IPS-18c (cell line): Measurements from ENCODE around the gene FLT1.

ENCODE experiments used
- H3K4me3 ChIP-seq: 2 replicates; pipeline ENCODE4 v1.7.0; 2013; ENCODE audit warnings: low read depth, mild to moderate bottlenecking, low read length, moderate library complexity; ENCODE audit not compliant: insufficient read depth
- H3K9me3 ChIP-seq: one replicate; pipeline ENCODE4 v1.6.1; 2013; ENCODE audit warnings: mild to moderate bottlenecking, low read length, moderate library complexity; ENCODE audit not compliant: control insufficient read depth, insufficient read depth

Gene FLT1

DNA sequence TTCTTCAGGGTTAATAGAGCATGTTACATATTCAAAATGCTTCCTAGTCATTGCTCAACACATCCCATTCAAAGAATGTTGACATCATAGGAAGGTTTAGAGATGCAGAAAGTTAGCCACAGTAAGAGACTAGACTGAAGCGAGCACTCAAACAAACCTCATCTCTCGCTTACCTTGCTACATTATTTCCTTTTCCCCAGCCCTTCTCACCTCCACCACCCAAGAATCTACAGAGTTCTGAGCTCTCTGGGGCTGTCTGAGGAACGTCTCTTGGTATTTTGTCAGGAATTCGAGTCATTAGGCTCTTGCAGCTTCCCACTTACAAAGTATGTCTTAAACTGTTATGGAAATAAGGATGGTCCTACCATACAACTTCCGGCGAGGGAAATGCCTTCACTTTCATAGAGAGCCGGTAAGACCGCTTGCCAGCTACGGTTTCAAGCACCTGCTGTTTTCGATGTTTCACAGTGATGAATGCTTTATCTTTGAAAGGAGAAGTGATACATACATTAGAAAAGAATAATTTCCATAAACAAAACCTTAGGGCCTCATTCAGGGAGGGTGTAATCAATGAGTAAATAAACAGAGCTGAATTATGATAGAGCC lies 65.1 kb downstream of the FLT1 start:
- Histone ChIP-seq H3K4me3 (no peak overlapping the region), H3K9me3 (no peaks in the 10 kb centered on the region)

DNA sequence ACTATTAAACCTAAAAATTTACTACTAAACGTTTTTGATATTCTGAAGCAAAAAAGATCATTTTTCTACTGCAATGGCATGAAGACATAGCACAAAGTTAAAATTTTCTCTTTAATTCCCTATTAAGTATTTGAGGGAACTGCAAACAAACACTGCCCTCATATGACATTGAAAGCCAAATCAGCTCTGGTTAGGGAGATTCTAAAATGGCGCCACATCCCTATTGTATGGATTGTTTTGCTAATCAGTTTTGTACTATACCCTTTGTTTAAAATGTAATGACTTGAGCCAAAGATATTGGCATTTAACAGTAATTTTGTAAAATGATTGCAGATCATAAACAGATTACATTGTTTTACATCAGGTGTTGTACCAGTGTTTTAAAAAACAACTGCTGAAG lies 65.8 kb downstream of the FLT1 start:
- Histone ChIP-seq H3K9me3 (no peaks in the 10 kb centered on the region), H3K4me3 (no peak overlapping the region)

DNA sequence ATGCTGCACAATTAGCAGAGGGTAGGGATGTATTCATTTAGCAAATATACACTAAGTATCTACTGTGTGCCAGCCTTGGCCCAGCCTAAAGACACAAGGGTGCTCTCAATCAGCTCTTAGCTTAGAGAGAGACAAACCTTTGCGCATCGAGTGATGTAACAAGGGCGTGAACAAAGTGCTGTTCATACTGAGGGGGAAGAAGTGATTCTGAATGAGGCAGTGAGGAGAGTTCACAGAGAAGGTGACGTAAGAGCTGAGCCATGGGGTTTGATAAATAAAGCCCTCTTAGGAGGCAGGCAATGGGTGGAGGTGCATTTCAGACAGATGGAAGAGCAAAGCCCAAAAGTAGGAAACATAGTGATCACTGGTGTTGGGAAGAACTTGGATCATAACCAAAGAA lies 68.5 kb downstream of the FLT1 start:
- no peak overlapping the region for H3K4me3 ChIP-seq
- no peaks in the 10 kb centered on the region for H3K9me3 ChIP-seq

DNA sequence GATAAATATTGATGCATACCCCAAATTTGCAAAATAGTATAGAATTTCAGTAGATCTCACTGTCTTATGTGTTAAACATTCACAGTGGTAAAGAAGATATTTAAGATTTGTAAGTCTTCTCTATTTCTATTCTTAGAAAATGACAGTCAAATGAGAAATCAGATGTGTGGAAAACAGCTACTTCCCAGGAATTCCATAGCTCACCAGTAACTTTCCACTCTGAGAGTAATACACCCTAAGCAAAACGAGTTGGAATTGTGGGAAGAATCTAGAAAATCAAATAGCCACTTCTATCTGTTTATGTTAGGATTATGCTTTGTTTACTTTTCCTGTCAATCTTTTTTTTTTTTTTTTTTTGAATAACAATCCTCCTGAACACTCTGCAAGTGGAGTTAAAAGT lies 69.1 kb downstream of the FLT1 start:
- no peaks in the 10 kb centered on the region for H3K9me3 ChIP-seq
- no peak overlapping the region for H3K4me3 ChIP-seq

DNA sequence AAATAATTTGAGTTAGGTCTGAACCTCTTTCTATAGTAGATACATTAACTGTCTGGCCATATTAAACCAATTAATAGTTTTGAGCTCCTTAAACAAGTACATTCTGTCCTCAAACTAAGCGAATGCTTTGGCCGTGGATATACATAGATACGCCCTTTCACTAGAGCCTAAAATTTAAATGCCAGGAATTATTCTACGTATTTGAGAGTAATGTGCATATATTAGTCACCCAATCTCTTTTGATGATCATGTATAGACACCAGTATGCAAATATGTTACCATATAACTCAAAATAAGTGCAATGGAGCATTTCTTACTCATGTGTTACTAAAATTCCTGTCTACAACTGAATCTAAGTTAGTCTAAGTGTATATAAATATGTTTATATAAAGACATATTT lies 70.4 kb downstream of the FLT1 start:
- H3K4me3 ChIP-seq = no peak overlapping the region
- H3K9me3 ChIP-seq = no peaks in the 10 kb centered on the region

DNA sequence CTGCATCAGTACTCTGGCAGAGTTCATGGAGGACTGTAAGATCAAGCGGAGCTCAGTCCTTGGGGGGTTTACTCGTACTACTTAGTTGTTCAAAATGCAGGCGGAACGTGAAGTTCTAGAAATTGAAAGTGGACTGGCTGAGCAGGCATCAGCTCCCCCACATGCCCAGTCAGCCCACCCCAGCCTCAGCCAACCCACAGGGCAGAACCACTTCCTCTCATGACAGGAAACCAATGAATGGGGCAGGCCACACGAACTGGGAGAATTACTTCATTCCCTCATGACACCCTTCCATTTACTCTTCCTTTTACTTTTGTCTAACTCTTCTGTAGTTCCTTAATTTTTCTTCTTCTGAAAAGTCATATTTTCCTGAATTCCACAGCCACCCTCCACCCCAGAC lies 71.9 kb downstream of the FLT1 start:
- Histone ChIP-seq H3K4me3 (no peak overlapping the region), H3K9me3 (no peaks in the 10 kb centered on the region)

DNA sequence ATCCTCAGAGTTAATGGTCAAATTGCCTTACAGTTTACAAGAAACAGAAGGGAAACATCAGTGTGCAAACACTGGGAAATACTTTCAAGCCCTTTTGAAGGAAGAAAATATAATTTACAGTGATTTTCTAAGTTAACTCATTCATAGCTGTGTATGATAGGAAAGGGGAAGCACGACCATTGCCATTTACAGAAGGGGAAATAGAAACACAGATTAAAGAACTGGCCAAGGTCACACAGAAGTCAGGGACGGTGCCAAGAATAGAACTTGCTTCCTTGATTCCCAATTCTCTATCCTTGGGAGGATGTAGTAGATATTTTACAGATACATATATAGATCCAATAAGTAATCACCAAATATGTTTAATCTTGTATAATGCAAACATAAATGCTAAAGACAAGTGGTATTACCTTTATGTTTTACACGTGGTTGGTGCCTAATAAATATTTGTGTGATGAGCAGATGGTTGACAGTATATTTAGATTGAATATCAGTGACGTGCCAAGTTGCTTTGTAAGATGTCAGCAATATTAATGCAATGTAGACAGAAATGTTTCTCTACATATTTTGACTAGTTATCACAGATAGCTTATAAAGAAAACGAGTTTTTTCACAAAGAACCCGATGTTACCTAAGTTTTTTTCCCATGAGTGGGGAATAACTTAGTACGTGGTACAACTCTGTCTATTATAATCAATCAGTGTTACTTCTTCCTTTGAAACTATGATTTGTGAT lies 73.1 kb downstream of the FLT1 start:
- Histone ChIP-seq H3K9me3 (no peaks in the 10 kb centered on the region), H3K4me3 (no peak overlapping the region)

DNA sequence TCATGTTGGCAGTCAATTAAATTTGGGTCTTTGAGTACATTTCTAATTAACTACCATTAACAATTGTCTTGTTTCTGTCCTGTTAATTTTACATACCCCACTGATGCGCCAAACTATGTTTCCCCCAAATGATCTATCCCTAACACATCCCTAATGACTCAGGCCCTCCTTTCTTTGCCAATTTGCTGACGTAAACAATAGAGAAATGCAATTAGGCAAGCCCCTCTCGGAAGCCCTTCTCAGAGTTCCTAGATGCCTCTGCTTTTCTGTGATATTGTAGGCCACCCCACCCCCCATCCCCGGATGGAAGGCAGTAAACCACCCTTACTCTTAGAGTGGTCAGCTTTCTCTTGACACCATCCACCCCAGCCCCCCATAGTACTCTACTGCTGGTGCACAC lies 74.2 kb downstream of the FLT1 start:
- Histone ChIP-seq H3K9me3 (no peaks in the 10 kb centered on the region), H3K4me3 (no peak overlapping the region)

DNA sequence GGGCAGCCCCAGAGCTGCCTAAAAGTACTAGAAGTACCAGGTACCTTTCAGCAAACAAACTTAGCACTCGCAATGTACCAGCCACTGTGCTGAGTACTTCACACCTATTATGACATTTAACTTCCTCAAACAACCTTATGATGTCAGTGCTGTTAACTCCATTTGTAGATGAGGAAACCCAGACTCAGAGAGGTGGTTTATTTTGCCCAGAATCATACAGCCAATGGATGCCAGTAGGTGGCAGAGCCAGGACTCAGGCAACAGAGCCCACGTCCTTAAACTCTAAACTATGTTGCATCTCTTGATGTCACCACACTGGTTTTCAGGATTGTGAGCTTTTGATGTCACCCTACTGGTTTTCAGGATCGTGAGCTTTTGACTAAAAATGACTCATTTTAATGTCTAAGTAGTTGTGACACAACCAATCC lies 78.9 kb downstream of the FLT1 start:
- Histone ChIP-seq H3K9me3 (no peaks in the 10 kb centered on the region), H3K4me3 (no peak overlapping the region)

DNA sequence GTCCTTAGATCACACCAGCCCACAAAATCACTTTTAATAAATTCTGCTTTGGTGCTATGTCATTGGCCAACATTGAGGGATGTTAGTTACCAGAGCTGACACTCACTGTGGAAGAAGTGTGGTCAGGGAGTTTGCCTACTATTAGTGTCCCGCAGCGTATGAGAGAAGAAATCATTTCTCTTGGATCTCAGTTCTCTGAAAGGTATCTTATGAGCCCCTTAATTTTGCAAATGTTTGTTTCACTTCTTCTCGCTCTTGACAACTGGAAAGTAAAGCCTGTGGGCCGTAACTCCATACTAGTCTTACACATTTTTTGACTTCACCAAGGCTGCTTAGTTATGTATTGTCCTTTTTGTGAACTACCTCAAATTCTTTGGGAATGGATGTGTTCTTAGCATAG lies 80.9 kb downstream of the FLT1 start:
- Histone ChIP-seq H3K9me3 (no peaks in the 10 kb centered on the region), H3K4me3 (no peak overlapping the region)

DNA sequence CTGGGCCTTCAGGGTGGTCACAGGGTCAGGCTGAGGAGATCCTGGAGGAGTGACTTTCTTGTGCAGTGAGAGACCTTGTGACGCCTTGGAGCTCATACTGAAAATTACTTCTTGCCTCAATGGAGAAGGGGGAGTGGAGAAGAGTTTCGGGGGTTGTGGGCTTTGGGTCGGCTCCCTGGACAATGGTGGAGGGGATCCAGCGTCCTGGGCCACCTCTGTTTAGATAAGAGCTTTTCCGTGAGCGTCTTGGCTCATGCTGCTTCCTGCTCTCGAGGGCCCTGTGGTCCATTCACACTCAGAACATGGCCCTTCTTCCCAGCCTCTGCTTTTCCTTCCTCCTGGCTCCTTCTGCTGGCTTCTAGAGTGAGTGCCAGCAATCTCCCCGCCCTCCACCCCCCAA lies 81.9 kb downstream of the FLT1 start:
- no peaks in the 10 kb centered on the region for H3K9me3 ChIP-seq
- no peak overlapping the region for H3K4me3 ChIP-seq

DNA sequence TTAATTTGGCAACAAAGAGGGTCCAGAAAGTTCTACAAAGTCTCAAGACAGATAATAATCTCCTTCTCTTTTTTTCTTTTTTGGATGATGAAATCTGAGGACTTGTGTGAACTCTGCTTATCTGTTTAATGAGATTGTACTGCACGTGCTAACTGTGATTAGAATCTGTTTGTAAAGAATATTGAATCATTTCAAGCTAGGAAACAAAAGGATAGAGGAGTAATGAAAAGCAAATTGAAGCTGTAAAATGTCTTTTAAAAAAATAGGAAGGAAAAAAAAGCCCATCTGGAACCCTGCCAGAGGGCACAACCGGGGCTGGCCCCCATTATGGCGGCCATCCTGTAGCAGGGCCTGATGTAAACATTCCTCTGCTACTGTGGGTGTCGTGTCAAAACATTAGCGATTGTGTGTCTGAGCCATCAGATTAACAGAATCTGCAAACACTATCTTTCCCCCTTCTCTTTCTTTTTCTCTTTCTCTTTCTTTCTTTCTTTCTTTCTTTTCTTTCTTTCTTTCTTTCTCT lies 83.0 kb downstream of the FLT1 start:
- no peaks in the 10 kb centered on the region for H3K9me3 ChIP-seq

DNA sequence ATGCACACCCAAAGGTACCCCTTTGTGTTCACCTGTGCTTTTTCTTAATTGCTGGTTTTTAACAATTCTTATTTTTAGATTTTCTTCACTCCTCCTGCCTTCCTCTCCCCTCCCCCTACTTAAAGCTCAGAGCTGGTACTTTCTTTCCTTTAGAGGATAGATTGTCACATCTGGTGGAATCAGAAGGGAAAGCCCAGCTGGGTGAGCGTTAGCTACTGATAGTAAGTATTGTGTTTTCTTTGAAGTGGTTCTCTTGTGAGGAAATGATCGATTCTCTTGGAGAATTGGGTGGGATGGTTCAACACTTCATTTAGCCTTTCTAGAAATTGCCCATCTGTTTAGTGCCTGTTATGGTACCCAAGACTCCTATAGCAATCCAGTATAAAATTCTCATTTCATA lies 84.8 kb downstream of the FLT1 start:
- H3K9me3 ChIP-seq = no peaks in the 10 kb centered on the region

More for the DNA sequence above, 83.0 kb downstream of the FLT1 start:
- no peak overlapping the region for H3K4me3 ChIP-seq

DNA sequence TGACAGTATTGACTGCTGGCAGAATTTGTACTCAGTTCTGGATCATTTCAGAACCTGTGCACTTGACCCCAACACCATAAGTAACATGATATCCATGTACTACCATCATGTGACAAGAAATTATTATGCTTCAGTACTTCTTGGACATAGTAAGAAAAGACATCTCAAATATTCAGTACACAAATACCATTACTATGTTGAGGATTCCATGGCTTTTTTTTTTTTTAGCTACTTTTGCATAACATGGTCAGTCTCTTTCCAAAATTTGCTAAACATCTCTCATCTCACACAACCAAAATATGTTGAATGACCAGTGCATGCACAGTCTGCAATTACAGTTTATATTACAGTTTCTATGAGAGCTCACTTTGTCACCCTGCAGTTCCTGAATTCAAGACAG lies 85.3 kb downstream of the FLT1 start:
- Histone ChIP-seq H3K4me3 (no peak overlapping the region), H3K9me3 (no peaks in the 10 kb centered on the region)

More for the DNA sequence above, 84.8 kb downstream of the FLT1 start:
- no peak overlapping the region for H3K4me3 ChIP-seq

DNA sequence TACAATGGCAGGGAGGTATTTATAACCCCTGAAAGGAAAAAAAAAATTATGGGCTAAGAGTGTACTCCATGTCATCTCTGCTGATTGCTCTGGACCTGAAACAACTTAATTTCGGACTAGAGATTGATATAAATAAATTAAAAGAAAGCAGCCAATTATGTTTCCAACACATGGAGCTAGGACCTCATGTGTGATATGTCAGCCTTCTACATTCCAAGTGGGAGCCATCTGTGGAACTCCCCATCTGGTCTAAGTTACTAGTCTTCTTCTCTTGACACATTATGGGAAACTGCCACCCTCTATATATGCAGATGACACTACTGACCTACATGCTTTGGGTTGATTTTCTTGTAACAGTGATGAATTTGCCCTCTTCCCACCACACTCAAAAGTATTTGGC lies 86.1 kb downstream of the FLT1 start:
- Histone ChIP-seq H3K9me3 (no peaks in the 10 kb centered on the region), H3K4me3 (no peak overlapping the region)

DNA sequence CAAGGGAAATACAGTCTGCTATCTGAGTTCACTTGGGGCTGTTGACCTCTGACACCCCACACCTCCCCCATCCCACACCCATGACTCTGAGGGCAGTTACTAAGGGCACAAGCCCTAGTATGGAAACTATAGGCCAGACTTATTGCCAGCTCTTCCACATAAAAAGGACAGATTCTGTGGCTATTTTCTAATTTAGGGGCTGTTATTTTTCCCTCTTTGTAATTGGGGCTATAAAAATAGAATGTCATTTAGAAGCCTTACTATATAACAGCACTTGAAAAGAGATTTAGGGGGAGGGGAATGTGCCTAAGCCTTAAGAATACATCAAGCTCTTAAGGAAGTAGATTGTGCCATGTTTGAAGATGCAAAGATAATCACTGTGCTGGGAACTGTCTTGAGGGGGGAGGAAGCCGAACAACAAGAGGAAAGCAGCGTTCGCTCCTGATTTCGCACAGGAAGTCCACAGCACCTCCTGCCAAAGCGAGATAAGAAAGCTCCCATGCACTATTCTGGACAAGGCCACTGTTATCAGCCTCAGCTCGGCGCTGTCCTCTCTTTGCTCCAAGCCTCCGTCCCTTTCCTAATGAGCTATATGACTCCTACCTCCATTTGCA lies 86.6 kb downstream of the FLT1 start:
- Histone ChIP-seq H3K4me3 (no peak overlapping the region), H3K9me3 (no peaks in the 10 kb centered on the region)

DNA sequence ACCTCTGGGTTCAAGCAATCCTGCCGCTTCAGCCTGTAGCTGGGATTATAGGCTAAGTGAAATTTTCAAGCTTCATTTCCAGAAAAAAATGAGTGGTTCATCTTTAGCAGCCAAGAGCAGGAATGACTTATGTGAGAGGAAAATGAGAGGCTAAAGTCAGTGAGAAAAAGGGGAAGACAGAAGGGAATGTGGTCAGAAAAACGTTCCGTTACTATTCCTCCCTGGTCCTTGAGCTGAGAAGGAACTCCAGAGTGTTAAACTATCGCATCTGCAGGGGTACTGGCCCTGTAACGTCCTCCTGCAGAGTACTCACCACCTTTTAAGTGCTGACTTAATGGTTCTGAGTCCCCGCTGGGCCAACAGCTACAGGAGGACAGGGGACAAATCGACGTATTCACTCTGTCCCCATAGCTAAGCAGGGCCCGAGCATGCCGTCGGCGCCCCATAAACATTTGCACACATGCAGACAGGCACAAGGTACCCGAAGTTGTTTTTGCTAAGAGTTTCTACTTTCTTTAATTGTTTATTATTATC lies 88.1 kb downstream of the FLT1 start:
- no peaks in the 10 kb centered on the region for H3K9me3 ChIP-seq

DNA sequence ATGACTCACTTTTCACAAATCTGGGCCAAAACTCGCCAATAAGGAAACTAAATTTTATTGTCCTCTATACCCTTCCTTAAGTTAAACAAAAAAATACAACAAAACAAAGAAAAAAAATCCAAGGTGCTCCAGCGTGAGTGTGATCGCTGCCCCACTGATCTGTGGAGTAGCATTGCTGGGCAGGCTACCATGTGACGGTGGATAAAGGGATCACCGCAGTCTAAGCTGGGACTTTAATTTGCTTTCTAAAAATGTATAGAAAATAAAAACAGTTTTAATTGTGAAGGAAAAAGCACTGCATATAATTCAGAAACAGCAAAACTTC lies 92.9 kb downstream of the FLT1 start:
- Histone ChIP-seq H3K9me3 (no peaks in the 10 kb centered on the region), H3K4me3 (no peak overlapping the region)

More for the DNA sequence above, 88.1 kb downstream of the FLT1 start:
- H3K4me3 ChIP-seq = no peak overlapping the region
